GM12878 (cell line): ENCODE data around the gene SKIDA1. TPM values are rescaled to one million over a fixed set of nuclear protein-coding genes. Genes with fewer than 3 reads are reported as not detected.

Experiments
- BRCA1 ChIP-seq: IDR thresholded peaks from 2 replicates; pipeline ENCODE4 v1.6.1; 2011; ENCODE audit warnings: low read depth, low read length, improper control_type of control experiment
- CHD4 ChIP-seq: fragments of 200-600 bp; sonication (generic); IDR thresholded peaks from 2 replicates; pipeline ENCODE4 v1.6.1; 2016; ENCODE audit warnings: mild to moderate bottlenecking
- SMC3 ChIP-seq: IDR thresholded peaks from 2 replicates; pipeline ENCODE4 v1.6.1; 2011; ENCODE audit warnings: low read length, improper control_type of control experiment, borderline replicate concordance
- ZBTB40 ChIP-seq: fragments of 450-650 bp; IDR thresholded peaks from 2 replicates; pipeline ENCODE4 v1.6.1; 2016; ENCODE audit warnings: mild to moderate bottlenecking, moderate library complexity, borderline replicate concordance
- ZNF592 ChIP-seq: fragments of 450-650 bp; IDR thresholded peaks from 2 replicates; pipeline ENCODE4 v1.6.1; 2017; ENCODE audit warnings: mild to moderate bottlenecking, moderate library complexity
- ZNF687 ChIP-seq: fragments of 450-650 bp; IDR thresholded peaks from 2 replicates; pipeline ENCODE4 v1.6.1; 2017; ENCODE audit warnings: mild to moderate bottlenecking, moderate library complexity
- polyA plus RNA-seq, 11 experiments: library from polyadenylated mRNA; depleted of rRNA in 4 of 11; unstranded in 6 of 11; stranded (reverse) in 5 of 11; fragments of >200 nt; fragmentation: Nextera tagmentation in 4 of 11; fragmentation: Illumina TruSeq in 1 of 11; extraction: Ambion mirVana in 4 of 11; extraction: Trizol in 1 of 11; gene quantifications; 1 replicate in 1 of 11; 2 replicates in 10 of 11; pipeline versions ENCODE4 v1.2.1 to v1.2.3, GENCODE V29; 2011 to 2016; ENCODE audit warnings: inconsistent platforms in 2 of 11, missing spikeins in 2 of 11, low read depth in 1 of 11
- total RNA-seq, 4 experiments: library from RNA; depleted of rRNA in 3 of 4; stranded (reverse); fragments of >200 nt in 3 of 4; fragmentation: Illumina TruSeq in 1 of 4; extraction: Trizol in 1 of 4; gene quantifications; 2 replicates each; pipeline versions ENCODE4 v1.2.1 to v1.2.3, GENCODE V29; 2013 to 2021

SKIDA1 gene
- total and polyA plus RNA-seq, 10 of the 15 experiments (the other 5 are each of a cell fraction or from before 2014, with no cell fraction given): 0.05 to 0.90 (median 0.28) TPM

- TF ChIP-seq ZNF592: no peak
- no peak for TF ChIP-seq CHD4
- no peak for TF ChIP-seq ZBTB40
- no peak for TF ChIP-seq BRCA1
- TF ChIP-seq ZNF687: no peak
- no peak for TF ChIP-seq SMC3
Observed at GRCh38 chr10:21490028-21490710, 35.3 kb downstream of the SKIDA1 start (continued).
